Suppressor macrophage treated with lipopolysaccharide for 1 hour (primary cell): ENCODE results near the gene LPIN2.
"Not testable (repeated sequence)": the region's sequence is repeated elsewhere in the genome, so short reads cannot be mapped to it uniquely, and the experiment has no call there.

ENCODE experiments used
- DNase-seq, 3 donors: peaks; one replicate each; pipeline ENCODE4 v3.0.0-alpha.2; 2020 to 2022

LPIN2 gene

DNA sequence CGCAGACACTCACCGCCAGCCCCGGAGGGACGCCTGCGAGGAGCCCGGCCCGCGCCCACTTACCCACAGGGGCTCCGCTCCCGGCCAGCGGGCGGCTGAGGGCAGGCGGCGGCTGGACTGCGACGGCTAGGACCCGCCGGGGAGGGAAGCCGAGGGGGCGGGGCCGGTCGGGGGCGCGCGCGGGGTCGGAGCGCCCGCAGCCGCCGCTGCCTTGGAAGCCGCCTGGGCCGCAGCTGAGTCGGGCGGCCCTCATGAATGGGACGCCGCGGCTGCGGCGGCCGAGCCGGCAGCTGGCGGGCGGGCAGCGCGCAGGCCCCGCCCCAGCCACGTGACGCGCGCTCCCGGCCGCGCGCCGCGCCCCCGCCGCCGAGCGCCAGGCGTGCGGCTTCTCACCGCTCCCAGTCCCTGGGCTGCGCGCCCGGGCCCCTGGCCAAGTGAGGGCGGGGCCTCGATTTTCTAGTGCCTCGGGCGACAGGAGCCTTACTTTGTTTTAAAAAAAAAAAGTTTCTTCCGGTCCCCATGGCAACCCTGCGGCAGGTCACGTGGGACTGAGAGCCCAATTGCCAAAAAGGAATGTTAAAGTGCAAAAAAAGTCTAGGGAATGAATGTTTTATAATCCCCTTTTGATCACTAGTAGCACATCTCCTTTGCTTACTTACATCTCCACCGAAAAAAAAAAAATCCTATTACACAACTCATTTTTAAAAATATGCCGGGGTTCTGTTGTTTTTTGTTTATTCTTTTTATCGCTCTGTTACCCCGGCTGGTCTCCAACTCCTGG lies at the start of gene LPIN2:
Gene LPIN2 (minus strand): TSS at position 121 of the 781 bp plus-strand sequence. CDS start 52,304 bp downstream, outside the sequence.
- peak; percentile 98 to 99 (median 98) for DNase-seq

- no peak for DNase-seq
Observed at GRCh38 chr18:3061581-3062312, 48.8 kb upstream of the LPIN2 start.

- DNase-seq = no peak
Observed at GRCh38 chr18:3060667-3061580, 48.0 kb upstream of the LPIN2 start.

DNA sequence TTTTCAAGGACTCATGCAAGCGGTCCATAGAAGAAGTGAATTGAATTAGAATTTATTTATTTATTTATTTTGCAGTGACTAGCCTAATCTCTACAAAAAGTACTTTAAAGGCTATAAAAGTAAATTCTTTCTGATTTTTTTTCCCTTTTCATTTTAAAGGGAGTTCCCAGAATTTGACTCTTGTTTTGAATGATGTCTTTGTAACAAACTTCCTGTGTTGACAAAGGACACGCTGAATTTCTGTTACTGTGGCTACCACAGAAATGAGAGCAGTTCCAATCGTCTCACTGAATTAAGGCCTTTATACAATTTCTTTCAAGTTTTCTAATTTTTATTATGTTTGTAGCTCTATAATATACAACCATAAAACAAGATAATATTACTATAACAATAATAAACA lies 46.3 kb upstream of the LPIN2 start:
- peak in 1 of 3 donors; percentile 46 for DNase-seq

GRCh38 chr18:3058328-3059191 lies 45.6 kb upstream of the LPIN2 start:
- no peak for DNase-seq

DNA sequence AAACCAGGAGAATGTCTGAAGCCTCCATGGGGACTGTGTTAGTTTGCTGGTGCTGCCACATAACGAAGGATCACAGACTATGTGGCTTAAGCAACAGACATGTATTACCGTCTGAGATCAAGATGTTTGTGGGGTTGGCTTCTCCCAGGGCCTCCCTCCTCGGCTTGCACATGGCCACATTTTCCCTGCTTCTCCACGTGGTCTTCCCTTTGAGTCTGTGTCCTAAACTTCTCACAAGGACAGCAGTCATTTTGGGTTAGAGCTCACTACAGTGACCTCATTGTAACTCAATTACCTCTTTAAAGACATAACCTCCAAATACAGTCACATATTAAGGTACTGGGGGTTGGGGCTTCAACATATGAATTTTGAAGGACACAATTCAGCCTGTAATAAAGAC lies 44.6 kb upstream of the LPIN2 start:
- DNase-seq = no peak

DNA sequence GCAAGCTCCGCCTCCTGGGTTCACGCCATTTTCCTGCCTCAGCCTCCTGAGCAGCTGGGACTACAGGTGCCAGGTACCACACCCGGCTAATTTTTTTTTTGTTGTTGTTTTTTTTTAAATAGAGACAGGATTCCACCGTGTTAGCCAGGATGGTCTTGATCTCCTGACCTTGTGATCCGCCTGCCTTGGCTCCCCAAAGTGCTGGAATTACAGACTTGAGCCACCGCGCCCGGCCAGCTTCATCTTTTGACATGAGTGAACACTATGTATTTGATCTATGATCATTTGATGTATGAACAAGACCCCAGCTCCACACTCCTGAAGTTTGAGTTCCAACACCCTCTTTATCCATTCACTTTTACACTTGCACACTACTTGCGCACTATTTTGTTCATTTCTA lies 43.4 kb upstream of the LPIN2 start:
- DNase-seq = no peak

DNA sequence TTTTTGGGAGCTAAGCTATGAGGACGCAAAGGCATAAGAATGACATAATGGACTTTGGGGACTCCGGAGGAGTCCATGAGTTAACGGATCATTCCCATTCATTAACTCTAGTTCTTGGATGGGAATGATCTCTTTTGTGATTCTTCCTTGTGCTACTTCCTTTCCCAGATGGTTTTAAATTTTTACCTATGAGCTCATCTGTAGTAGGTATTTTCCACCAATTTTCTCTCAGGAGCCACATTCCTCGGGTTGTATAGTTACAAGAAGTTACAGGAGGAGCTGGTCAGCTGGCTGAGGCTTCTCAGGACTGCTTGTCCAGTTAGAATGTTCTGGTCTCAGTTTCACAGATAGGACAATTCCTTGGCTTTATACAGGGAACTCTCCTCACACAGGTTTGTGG lies 42.9 kb upstream of the LPIN2 start:
- no peak for DNase-seq

DNA sequence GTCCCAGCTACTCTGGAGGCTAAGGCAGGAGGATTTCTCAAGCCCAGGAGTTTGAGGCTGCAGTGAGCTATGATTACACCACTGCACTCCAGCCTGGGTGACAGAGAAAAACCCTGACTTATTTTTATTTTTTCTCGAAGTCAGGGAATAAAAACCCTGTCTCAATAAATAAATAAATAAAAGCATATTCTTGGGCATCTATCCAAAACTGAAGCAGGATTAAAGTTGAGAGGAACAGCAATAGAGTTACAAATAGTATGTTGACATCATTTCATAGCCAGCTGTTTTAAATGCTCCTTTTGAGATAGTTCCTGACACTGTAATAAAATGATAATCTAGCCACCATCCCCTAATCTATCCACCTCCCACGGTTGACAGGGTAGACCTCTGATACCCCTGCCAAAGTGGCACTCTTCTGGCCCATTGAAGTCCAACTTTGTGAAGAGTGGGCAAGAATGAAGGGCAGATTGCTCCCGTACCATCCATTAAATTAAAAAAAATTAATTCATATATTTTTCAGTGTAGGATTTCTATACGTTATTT lies 42.3 kb upstream of the LPIN2 start:
- DNase-seq = no peak

DNA sequence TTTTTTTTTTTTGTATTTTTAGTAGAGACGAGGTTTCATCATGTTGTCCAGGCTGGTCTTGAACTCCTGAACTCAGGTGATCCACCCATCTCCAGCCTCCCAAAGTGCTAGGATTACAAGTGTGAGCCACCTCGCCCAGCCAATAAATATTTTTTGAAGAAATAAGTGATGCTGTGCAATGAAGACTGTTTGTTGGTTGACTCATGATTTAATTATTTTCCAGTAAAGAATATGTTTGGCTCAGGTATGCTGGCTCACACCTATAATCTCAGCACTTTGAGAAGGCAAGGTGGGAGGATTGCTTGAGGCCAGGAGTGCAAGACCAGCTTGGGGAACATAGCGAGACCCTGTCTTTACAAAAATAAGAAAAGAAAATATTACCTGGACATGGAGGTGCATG lies 41.8 kb upstream of the LPIN2 start:
- no peak for DNase-seq

DNA sequence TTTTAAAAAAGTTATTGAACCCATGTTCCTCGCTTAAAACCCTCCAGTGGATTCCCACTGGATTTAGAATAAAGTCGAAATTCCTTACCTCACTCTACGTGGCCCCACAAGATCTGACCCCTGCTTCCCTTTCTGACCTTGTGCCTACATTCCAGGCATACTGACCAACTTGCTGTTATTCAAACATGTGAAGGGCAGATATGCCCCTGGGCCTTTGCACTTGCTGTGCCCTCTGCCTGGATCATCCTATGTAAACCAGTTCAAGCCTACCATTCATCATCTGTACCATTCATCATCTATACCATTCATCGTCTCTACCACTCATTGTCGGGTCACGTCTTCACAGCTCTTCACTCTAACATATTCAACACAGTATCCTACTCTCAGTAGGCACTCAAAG lies 41.3 kb upstream of the LPIN2 start:
- DNase-seq = no peak

DNA sequence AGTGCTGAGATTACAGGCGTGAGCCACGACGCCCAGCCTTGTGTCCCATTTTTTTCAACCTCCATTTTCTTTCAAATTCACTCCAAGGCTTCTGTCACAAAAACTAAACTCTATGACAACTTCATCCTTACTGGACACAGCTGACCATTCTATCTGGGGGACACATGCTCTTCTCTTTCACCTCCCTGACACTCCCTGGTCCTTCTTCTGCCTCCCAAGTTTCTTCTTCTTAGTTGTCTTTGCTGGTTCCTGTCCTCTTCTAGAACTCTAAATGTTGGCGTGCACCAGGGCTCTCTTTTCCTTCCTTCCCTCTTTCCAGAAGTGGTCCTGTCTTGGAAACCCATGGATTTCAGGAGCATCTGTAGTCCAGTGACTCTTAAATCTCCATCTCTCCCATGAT lies 40.1 kb upstream of the LPIN2 start:
- no peak for DNase-seq

GRCh38 chr18:3052411-3052758 lies 39.4 kb upstream of the LPIN2 start:
- no peak for DNase-seq

DNA sequence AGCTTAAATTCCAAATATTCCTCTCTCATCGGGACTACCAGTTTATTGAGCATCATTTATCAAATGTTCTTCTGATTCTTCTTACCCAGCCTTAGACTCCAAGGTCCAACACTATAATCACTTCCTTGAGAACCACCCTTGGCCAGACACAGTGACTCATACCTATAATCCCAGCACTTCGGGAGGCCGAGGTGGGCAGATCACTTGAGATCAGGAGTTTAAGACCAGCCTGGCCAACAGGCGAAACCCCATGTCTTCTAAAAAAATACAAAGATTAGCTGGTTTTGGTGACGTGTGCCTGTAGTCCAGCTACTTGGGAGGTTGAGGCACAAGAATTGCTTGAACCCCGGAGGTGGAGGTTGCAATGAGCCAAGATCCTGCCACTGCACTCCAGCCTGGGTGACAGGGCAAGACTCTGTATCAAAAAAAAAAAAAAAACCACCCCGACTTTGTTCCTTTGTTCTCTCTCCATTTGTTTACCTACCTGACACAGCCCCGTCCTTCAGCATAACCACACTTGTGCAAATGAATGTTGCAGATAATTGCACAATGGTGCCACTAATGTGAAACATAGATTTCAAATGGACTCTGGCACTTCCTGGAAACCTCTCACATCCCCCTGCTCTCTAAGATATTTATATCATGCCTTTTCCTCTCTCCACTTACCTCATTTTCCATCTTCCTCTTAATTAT lies 38.9 kb upstream of the LPIN2 start:
- peak; percentile 32 to 69 (median 56) for DNase-seq

GRCh38 chr18:3049897-3050454 lies 37.0 kb upstream of the LPIN2 start:
- not testable (repeated sequence) for DNase-seq

- DNase-seq = no peak
Observed at GRCh38 chr18:3048820-3049349, 35.9 kb upstream of the LPIN2 start.

- DNase-seq = no peak
Observed at GRCh38 chr18:3048121-3048520, 35.2 kb upstream of the LPIN2 start.

DNA sequence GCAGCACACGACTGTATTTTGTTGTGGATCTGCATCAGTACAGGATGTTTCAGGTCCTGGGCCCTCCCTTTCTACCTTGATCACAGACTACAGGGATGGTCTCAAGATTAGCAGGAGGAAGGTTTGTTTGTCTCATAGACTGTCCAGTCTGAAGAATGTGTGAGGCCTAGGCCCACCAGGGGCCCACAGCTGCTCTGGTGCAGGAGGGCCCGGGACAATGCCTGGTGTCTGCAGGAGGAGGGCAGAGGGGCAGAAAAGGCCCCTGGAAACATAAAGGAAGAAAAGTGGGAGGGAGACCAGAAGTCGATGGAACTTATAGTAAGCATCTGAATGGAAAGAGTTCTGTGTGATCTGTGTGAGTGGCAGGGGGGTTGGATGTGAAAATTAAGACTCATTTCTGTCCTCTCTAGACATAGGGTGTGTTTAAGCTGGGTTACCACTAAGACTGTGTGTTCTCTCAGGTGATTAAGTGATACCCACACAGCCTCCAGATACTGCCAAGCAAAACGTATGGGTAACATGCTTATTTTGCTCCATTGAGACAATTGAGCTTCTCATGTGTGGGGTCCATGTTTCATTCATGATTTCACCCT lies 33.4 kb upstream of the LPIN2 start:
- no peak for DNase-seq

DNA sequence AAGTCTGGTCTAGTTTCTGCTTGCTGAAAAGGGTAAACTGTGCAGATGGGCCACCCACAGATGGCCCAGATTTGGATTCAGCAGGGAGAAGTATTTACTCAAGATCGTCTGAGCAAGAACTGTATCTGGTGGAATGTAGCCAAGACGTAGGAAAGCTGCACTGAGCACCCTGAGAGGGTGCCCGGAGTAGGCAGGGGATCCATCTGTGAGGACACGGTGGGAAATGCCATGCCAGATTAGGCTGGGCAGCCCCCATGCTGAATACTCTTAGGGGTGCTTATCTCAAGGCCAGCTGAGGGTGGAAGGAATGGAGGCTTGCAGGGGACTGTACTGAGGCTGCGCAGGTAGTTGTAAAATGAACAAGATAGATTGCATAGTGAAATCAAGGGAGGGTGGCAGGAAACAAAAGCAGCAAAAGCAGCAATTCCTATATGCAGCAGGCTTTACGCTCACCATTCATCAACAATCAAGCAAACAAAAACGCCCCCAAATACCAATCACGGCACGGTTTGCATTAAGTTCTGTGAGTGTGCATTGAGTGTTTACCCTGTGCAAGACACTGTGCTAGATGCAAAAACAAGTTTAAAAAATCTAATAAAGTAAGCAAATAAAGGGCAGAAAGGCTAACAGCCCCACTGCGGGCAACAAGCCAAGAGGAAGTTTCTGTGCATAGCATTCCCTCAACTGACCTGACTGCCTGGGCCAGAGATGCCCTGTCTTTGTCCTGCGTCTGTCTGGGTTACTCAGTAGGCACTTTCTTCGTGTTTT lies 32.2 kb upstream of the LPIN2 start:
- peak; percentile 45 to 70 (median 52) for DNase-seq

DNA sequence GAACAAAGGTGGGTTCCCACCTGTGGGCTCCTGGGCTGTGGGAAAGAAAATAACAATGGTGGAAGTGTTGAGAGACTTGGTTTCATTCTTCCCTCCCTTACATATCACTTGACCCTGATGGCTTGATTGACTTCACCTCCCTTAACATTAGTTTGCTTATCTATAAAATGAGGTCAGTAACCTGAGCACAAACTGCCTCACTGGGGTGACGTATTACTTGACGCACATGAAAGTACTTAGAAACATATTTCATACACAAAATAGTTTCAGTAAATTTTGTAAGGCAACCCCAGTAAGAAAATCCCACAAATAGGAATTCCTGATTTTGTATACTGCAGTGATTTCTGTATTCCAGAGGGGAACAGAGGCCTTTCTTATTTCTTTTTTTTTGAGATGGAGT lies 29.4 kb upstream of the LPIN2 start:
- DNase-seq = no peak
